Caco-2 (cell line): ENCODE data around the gene IGSF3. TPM values are rescaled to one million over a fixed set of nuclear protein-coding genes. Genes with fewer than 3 reads are reported as not detected.

Experiments used
- BruUV-seq: library from RNA; stranded (reverse); fragments of 400-500 nt; replicated peaks from 2 replicates; lab custom pipeline; 2021; lab: Mats Ljungman, UMichigan
- CTCF ChIA-PET: fragments of 300-600 bp; sonication (Branson Sonifier 250); formaldehyde crosslinking; loops from one replicate; lab custom pipeline; 2022; ENCODE audit warnings: antibody characterized with exemption; lab: Charles Lee
- POLR2A ChIA-PET: fragments of 300-600 bp; sonication (Branson Sonifier 250); formaldehyde crosslinking; loops from one replicate; lab custom pipeline; 2022; ENCODE audit warnings: antibody characterized with exemption; lab: Charles Lee
- DNase-seq, 2 experiments: peaks; one replicate each; pipeline versions ENCODE4 v3.0.0 to v3.0.0-alpha.2; 2020 to 2022
- H3K27me3 ChIP-seq: replicated peaks from 2 replicates; pipeline ENCODE4 v1.6.0; 2011; ENCODE audit warnings: low read length; ENCODE audit not compliant: control insufficient read depth, insufficient read depth
- H3K36me3 ChIP-seq: 2 replicates; pipeline ENCODE4 v1.5.1; 2011; ENCODE audit warnings: low read length; ENCODE audit not compliant: control insufficient read depth, insufficient read depth
- H3K4me1 ChIP-seq: fragments of 250-450 bp; sonication (Bioruptor Pico); 2 replicates; pipeline ENCODE4 v1.5.1; 2020; ENCODE audit warnings: mild to moderate bottlenecking
- H3K4me3 ChIP-seq: 2 replicates; pipeline ENCODE4 v1.5.1; 2011; ENCODE audit warnings: low read depth, mild to moderate bottlenecking, control low read depth, low read length
- H3K9me3 ChIP-seq: fragments of 250-450 bp; sonication (Bioruptor Pico); 2 replicates; pipeline ENCODE4 v1.5.1; 2020; ENCODE audit warnings: mild to moderate bottlenecking, moderate library complexity
- H3K27ac Mint-ChIP-seq: one replicate; pipeline ENCODE4 v1.8.0; 2022; ENCODE audit warnings: mixed read lengths; ENCODE audit not compliant: unreplicated experiment
- H3K27me3 Mint-ChIP-seq: one replicate; pipeline ENCODE4 v1.8.0; 2022; ENCODE audit warnings: mixed read lengths; ENCODE audit not compliant: insufficient read depth, unreplicated experiment
- H3K36me3 Mint-ChIP-seq: one replicate; pipeline ENCODE4 v1.8.0; 2022; ENCODE audit warnings: mild to moderate bottlenecking, mixed read lengths; ENCODE audit not compliant: insufficient read depth, unreplicated experiment
- H3K4me1 Mint-ChIP-seq: one replicate; pipeline ENCODE4 v1.8.0; 2022; ENCODE audit warnings: low read depth, mixed read lengths; ENCODE audit not compliant: unreplicated experiment
- H3K4me3 Mint-ChIP-seq: one replicate; pipeline ENCODE4 v1.8.0; 2022; ENCODE audit warnings: mild to moderate bottlenecking, moderate library complexity, mixed read lengths; ENCODE audit not compliant: unreplicated experiment
- H3K9me3 Mint-ChIP-seq: one replicate; pipeline ENCODE4 v1.8.0; 2022; ENCODE audit warnings: mixed read lengths; ENCODE audit not compliant: unreplicated experiment
- CTCF ChIP-seq, 2 experiments: fragments of 200-600 bp in 1 of 2; IDR thresholded peaks; 1 replicate in 1 of 2; 2 replicates in 1 of 2; pipeline versions ENCODE4 v1.5.1 to v1.8.0; 2011 to 2022; ENCODE audit warnings: antibody characterized with exemption in 1 of 2, control low read depth in 1 of 2, inconsistent platforms in 1 of 2, low read depth in 1 of 2, low read length in 1 of 2, mild to moderate bottlenecking in 1 of 2, moderate library complexity in 1 of 2; ENCODE audit not compliant: insufficient read depth in 1 of 2, severe bottlenecking in 1 of 2, unreplicated experiment in 1 of 2
- intact Hi-C: fragments of 100-400 bp; cut with micrococcal nuclease; formaldehyde crosslinking; loops from one replicate; pipeline ENCODE4 v1.10.0; 2022; ENCODE audit not compliant: unreplicated experiment
- total RNA-seq: library from RNA; stranded (reverse); gene quantifications from 2 replicates; pipeline ENCODE4 v1.2.3, GENCODE V29; 2022

IGSF3 gene
- total RNA-seq, 1 experiment from 2014 or later = 24.0 TPM

GRCh38 chr1:116558140-116558549 is 109.4 kb downstream of the IGSF3 start:
- no peaks in the 10 kb centered on the region for H3K4me1 Mint-ChIP-seq
- no peak for TF ChIP-seq CTCF (IDR thresholded peaks at IDR 0.05; ENCODE audit: insufficient read depth in 1 of 2, low read depth in 1 of 2, low read length in 1 of 2, severe bottlenecking in 1 of 2, unreplicated experiment in 1 of 2)
- H3K4me3 Mint-ChIP-seq = no peak overlapping the region
- H3K36me3 ChIP-seq = no peaks in the 10 kb centered on the region
- H3K27me3 ChIP-seq = no peaks in the 10 kb centered on the region
- intact Hi-C loops = no loop called here
- no peak for DNase-seq
- no peaks in the 10 kb centered on the region for H3K36me3 Mint-ChIP-seq
- no peaks in the 10 kb centered on the region for H3K27me3 Mint-ChIP-seq
- H3K9me3 ChIP-seq = no peaks in the 10 kb centered on the region
- no TSS peak for BruUV-seq
- POLR2A ChIA-PET = no interaction called here
- H3K4me1 ChIP-seq = no peaks in the 10 kb centered on the region
- H3K4me3 ChIP-seq = no peak overlapping the region
- CTCF ChIA-PET = no interaction called here
- peaks cover 12% of the 10 kb centered on the region for H3K9me3 Mint-ChIP-seq
- no peak overlapping the region for H3K27ac Mint-ChIP-seq

- no peaks in the 10 kb centered on the region for H3K27me3 ChIP-seq
- H3K27me3 Mint-ChIP-seq = no peaks in the 10 kb centered on the region
- H3K4me3 ChIP-seq = no peak overlapping the region
- TF ChIP-seq CTCF (IDR thresholded peaks at IDR 0.05; ENCODE audit: insufficient read depth in 1 of 2, low read depth in 1 of 2, low read length in 1 of 2, severe bottlenecking in 1 of 2, unreplicated experiment in 1 of 2) = no peak
- no peaks in the 10 kb centered on the region for H3K36me3 Mint-ChIP-seq
- CTCF ChIA-PET = no interaction called here
- H3K4me3 Mint-ChIP-seq = no peak overlapping the region
- no TSS peak for BruUV-seq
- no peaks in the 10 kb centered on the region for H3K4me1 ChIP-seq
- intact Hi-C loops = no loop called here
- no peaks in the 10 kb centered on the region for H3K4me1 Mint-ChIP-seq
- no peaks in the 10 kb centered on the region for H3K9me3 ChIP-seq
- no peak overlapping the region for H3K27ac Mint-ChIP-seq
- POLR2A ChIA-PET = no interaction called here
- H3K9me3 Mint-ChIP-seq = peaks cover 5% of the 10 kb centered on the region
- no peak for DNase-seq
- no peaks in the 10 kb centered on the region for H3K36me3 ChIP-seq
Observed at GRCh38 chr1:116557323-116557878, 110.1 kb downstream of the IGSF3 start.

DNA sequence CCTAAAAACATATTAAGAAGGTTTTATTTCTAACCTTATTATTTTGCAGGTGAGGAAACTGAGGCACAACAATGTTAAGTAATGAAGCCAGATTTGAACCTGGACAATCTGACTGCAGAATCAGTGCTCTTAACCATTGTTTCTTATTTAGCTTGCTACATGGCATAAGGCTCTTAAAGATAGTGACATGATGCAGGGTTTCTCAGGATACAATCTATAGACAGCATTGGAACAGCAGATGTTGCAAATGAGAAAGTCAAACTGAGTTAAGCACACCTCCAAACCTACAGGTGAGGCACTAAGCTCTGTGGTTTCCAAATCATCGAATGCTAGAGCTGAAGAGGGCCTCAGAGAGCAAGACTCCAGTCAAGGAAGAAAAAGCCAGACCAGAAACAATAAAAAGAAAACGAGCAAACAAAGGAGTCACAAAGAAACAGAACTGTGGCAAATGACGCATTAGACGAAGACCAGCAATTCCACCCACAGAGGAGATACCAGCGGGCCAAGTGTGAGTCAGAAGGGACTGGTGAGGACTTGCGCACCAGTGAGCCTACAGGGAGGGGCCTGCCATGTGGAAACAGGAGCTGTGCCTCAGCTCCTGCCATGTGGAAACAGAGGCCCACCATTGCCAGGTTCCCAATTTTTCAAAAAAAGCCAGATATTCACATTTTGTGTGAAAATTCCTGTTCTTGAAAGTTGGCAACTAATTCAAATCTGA is 111.1 kb downstream of the IGSF3 start:
- H3K9me3 ChIP-seq = no peaks in the 10 kb centered on the region
- H3K4me3 Mint-ChIP-seq = no peak overlapping the region
- no TSS peak for BruUV-seq
- ChIA-PET CTCF (no interaction called here), POLR2A (interaction anchor here (0.6 kb wide), 1 partner anchor 139 kb away, joined by 3 read pairs; no protein-coding TSS in a partner anchor)
- H3K36me3 ChIP-seq = no peaks in the 10 kb centered on the region
- H3K4me1 ChIP-seq = no peaks in the 10 kb centered on the region
- DNase-seq = no peak
- no peaks in the 10 kb centered on the region for H3K4me1 Mint-ChIP-seq
- no peaks in the 10 kb centered on the region for H3K9me3 Mint-ChIP-seq
- H3K4me3 ChIP-seq = no peak overlapping the region
- H3K27ac Mint-ChIP-seq = no peak overlapping the region
- H3K27me3 ChIP-seq = no peaks in the 10 kb centered on the region
- H3K27me3 Mint-ChIP-seq = no peaks in the 10 kb centered on the region
- intact Hi-C loops = no loop called here
- no peaks in the 10 kb centered on the region for H3K36me3 Mint-ChIP-seq
- TF ChIP-seq CTCF (IDR thresholded peaks at IDR 0.05; ENCODE audit: insufficient read depth in 1 of 2, low read depth in 1 of 2, low read length in 1 of 2, severe bottlenecking in 1 of 2, unreplicated experiment in 1 of 2) = no peak
